SJSA1 (cell line): ENCODE measurements around the gene HAPLN1. TPM values are rescaled to one million over a fixed set of nuclear protein-coding genes. Genes with fewer than 3 reads are reported as not detected.

ENCODE experiments used
- DNase-seq, 2 experiments: peaks; one replicate each; pipeline ENCODE4 v3.0.0-alpha.2; 2015 to 2020; ENCODE audit warnings: low spot score in 2 of 2, low read depth in 1 of 2
- H3K27ac ChIP-seq: fragments of 250-450 bp; sonication (Bioruptor Pico); 2 replicates; pipeline ENCODE4 v1.5.1; 2020; ENCODE audit warnings: mild to moderate bottlenecking, moderate library complexity
- H3K27me3 ChIP-seq: fragments of 250-450 bp; sonication (Bioruptor Pico); replicated peaks from 2 replicates; pipeline ENCODE4 v1.5.1; 2020; ENCODE audit warnings: mild to moderate bottlenecking, moderate library complexity
- H3K36me3 ChIP-seq: fragments of 250-450 bp; sonication (Bioruptor Pico); 2 replicates; pipeline ENCODE4 v1.5.1; 2020; ENCODE audit warnings: mild to moderate bottlenecking
- H3K4me1 ChIP-seq: fragments of 250-450 bp; sonication (Bioruptor Pico); replicated peaks from 2 replicates; pipeline ENCODE4 v1.6.1; 2021; ENCODE audit warnings: mild to moderate bottlenecking
- H3K4me3 ChIP-seq: fragments of 250-450 bp; sonication (Bioruptor Pico); 2 replicates; pipeline ENCODE4 v1.5.1; 2020; ENCODE audit warnings: mild to moderate bottlenecking
- H3K9me3 ChIP-seq: fragments of 250-450 bp; sonication (Bioruptor Pico); replicated peaks from 2 replicates; pipeline ENCODE4 v1.5.1; 2020; ENCODE audit warnings: mild to moderate bottlenecking
- total RNA-seq: library from RNA; depleted of rRNA; stranded (reverse); fragments of >200 nt; shearing (Covaris generic); gene quantifications from 2 replicates; pipeline ENCODE4 v1.2.3, GENCODE V29; 2014

HAPLN1 gene
- total RNA-seq, 1 experiment from 2014 or later: 3.3 TPM

- Histone ChIP-seq H3K27me3 (no peaks in the 10 kb centered on the region), H3K36me3 (no peaks in the 10 kb centered on the region), H3K9me3 (no peaks in the 10 kb centered on the region), H3K4me1 (no peaks in the 10 kb centered on the region), H3K4me3 (no peak overlapping the region), H3K27ac (no peak overlapping the region)
- DNase-seq: no peak
Observed at GRCh38 chr5:83729362-83729761, 8.7 kb upstream of the HAPLN1 start.

GRCh38 chr5:83726912-83727311, 6.3 kb upstream of the HAPLN1 start:
- Histone ChIP-seq H3K27ac (no peak overlapping the region), H3K9me3 (no peaks in the 10 kb centered on the region), H3K4me1 (peaks cover 13% of the 10 kb centered on the region), H3K36me3 (no peaks in the 10 kb centered on the region), H3K27me3 (no peaks in the 10 kb centered on the region), H3K4me3 (no peak overlapping the region)
- no peak for DNase-seq

- Histone ChIP-seq H3K27me3 (no peaks in the 10 kb centered on the region), H3K36me3 (no peaks in the 10 kb centered on the region), H3K4me1 (peaks cover 23% of the 10 kb centered on the region), H3K27ac (no peak overlapping the region), H3K9me3 (no peaks in the 10 kb centered on the region), H3K4me3 (no peak overlapping the region)
- no peak for DNase-seq
Observed at GRCh38 chr5:83724935-83725334, 4.3 kb upstream of the HAPLN1 start.

GRCh38 chr5:83724001-83724400, 3.3 kb upstream of the HAPLN1 start:
- H3K4me3 ChIP-seq: no peak overlapping the region
- no peaks in the 10 kb centered on the region for H3K27me3 ChIP-seq
- no peak overlapping the region for H3K27ac ChIP-seq
- peaks cover 23% of the 10 kb centered on the region for H3K4me1 ChIP-seq
- DNase-seq: no peak
- H3K9me3 ChIP-seq: no peaks in the 10 kb centered on the region
- H3K36me3 ChIP-seq: no peaks in the 10 kb centered on the region

GRCh38 chr5:83723031-83723430, 2.4 kb upstream of the HAPLN1 start:
- DNase-seq: no peak
- no peak overlapping the region for H3K4me3 ChIP-seq
- H3K4me1 ChIP-seq: peaks cover 23% of the 10 kb centered on the region
- H3K27ac ChIP-seq: no peak overlapping the region
- H3K36me3 ChIP-seq: no peaks in the 10 kb centered on the region
- no peaks in the 10 kb centered on the region for H3K9me3 ChIP-seq
- no peaks in the 10 kb centered on the region for H3K27me3 ChIP-seq

- Histone ChIP-seq H3K27ac (peak overlapping the region; percentile 76), H3K36me3 (no peaks in the 10 kb centered on the region)
- DNase-seq: peak; percentile 88 to 90
Observed at GRCh38 chr5:83721953-83722901, 1.6 kb upstream of the HAPLN1 start.

GRCh38 chr5:83718936-83719495, 1.6 kb downstream of the HAPLN1 start:
- Histone ChIP-seq H3K9me3 (no peaks in the 10 kb centered on the region), H3K36me3 (no peaks in the 10 kb centered on the region), H3K4me3 (no peak overlapping the region), H3K27ac (no peak overlapping the region), H3K4me1 (peaks cover 21% of the 10 kb centered on the region), H3K27me3 (no peaks in the 10 kb centered on the region)
- no peak for DNase-seq

More at GRCh38 chr5:83721953-83722901, 1.6 kb upstream of the HAPLN1 start:
- no peaks in the 10 kb centered on the region for H3K27me3 ChIP-seq
- H3K4me1 ChIP-seq: peaks cover 23% of the 10 kb centered on the region
- H3K9me3 ChIP-seq: no peaks in the 10 kb centered on the region
- peak overlapping the region; percentile 54 for H3K4me3 ChIP-seq

GRCh38 chr5:83718195-83718825, 2.3 kb downstream of the HAPLN1 start:
- Histone ChIP-seq H3K27me3 (no peaks in the 10 kb centered on the region), H3K27ac (no peak overlapping the region)
- peak; percentile 51 to 57 for DNase-seq

GRCh38 chr5:83715236-83716065, 5.2 kb downstream of the HAPLN1 start:
- no peaks in the 10 kb centered on the region for H3K36me3 ChIP-seq
- H3K9me3 ChIP-seq: no peaks in the 10 kb centered on the region
- H3K27me3 ChIP-seq: no peaks in the 10 kb centered on the region
- no peak overlapping the region for H3K27ac ChIP-seq
- no peak for DNase-seq
- no peak overlapping the region for H3K4me3 ChIP-seq
- H3K4me1 ChIP-seq: no peaks in the 10 kb centered on the region

More at GRCh38 chr5:83718195-83718825, 2.3 kb downstream of the HAPLN1 start:
- no peaks in the 10 kb centered on the region for H3K9me3 ChIP-seq
- no peaks in the 10 kb centered on the region for H3K36me3 ChIP-seq
- peaks cover 19% of the 10 kb centered on the region for H3K4me1 ChIP-seq
- H3K4me3 ChIP-seq: no peak overlapping the region

- Histone ChIP-seq H3K27ac (no peak overlapping the region), H3K36me3 (no peaks in the 10 kb centered on the region), H3K27me3 (no peaks in the 10 kb centered on the region), H3K4me3 (no peak overlapping the region), H3K4me1 (no peaks in the 10 kb centered on the region), H3K9me3 (no peaks in the 10 kb centered on the region)
- no peak for DNase-seq
Observed at GRCh38 chr5:83714810-83715209, 5.8 kb downstream of the HAPLN1 start.

- no peaks in the 10 kb centered on the region for H3K27me3 ChIP-seq
- H3K4me1 ChIP-seq: no peaks in the 10 kb centered on the region
- H3K4me3 ChIP-seq: no peak overlapping the region
- DNase-seq: peak in 1 of 2 experiments; percentile 21
- no peak overlapping the region for H3K27ac ChIP-seq
- H3K9me3 ChIP-seq: no peaks in the 10 kb centered on the region
- no peaks in the 10 kb centered on the region for H3K36me3 ChIP-seq
Observed at GRCh38 chr5:83711982-83712601, 8.6 kb downstream of the HAPLN1 start.

- DNase-seq: no peak
- H3K27ac ChIP-seq: no peak overlapping the region
- no peaks in the 10 kb centered on the region for H3K27me3 ChIP-seq
- no peaks in the 10 kb centered on the region for H3K36me3 ChIP-seq
- no peaks in the 10 kb centered on the region for H3K9me3 ChIP-seq
- no peak overlapping the region for H3K4me3 ChIP-seq
- H3K4me1 ChIP-seq: no peaks in the 10 kb centered on the region
Observed at GRCh38 chr5:83709973-83710372, 10.7 kb downstream of the HAPLN1 start.

- Histone ChIP-seq H3K4me3 (no peak overlapping the region), H3K9me3 (no peaks in the 10 kb centered on the region), H3K27me3 (no peaks in the 10 kb centered on the region), H3K27ac (no peak overlapping the region), H3K4me1 (no peaks in the 10 kb centered on the region), H3K36me3 (no peaks in the 10 kb centered on the region)
- DNase-seq: no peak
Observed at GRCh38 chr5:83708170-83708569, 12.5 kb downstream of the HAPLN1 start.
